Smooth muscle cell (in vitro differentiated cells): ENCODE measurements around the gene CYP4F22. TPM values are rescaled to one million over a fixed set of nuclear protein-coding genes. Genes with fewer than 3 reads are reported as not detected.

Source experiments
- DNase-seq: peaks from one replicate; lab custom pipeline; 2025; ENCODE audit not compliant: unreplicated experiment; lab: John Stamatoyannopoulos, UW
- H2AFZ ChIP-seq: fragments of 200-600 bp; sonication (generic); 2 replicates; pipeline ENCODE4 v1.6.0; 2016; ENCODE audit warnings: antibody characterized with exemption, low read depth, mild to moderate bottlenecking
- H3F3A ChIP-seq: fragments of 200-600 bp; sonication (generic); 2 replicates; pipeline ENCODE4 v1.6.0; 2017; ENCODE audit warnings: antibody characterized with exemption, low read depth
- H3K27ac ChIP-seq: fragments of 200-600 bp; sonication (generic); 2 replicates; pipeline ENCODE4 v1.5.1; 2016; ENCODE audit warnings: low read depth, mild to moderate bottlenecking
- H3K27me3 ChIP-seq: fragments of 200-600 bp; sonication (generic); 2 replicates; pipeline ENCODE4 v1.6.1; 2016; ENCODE audit warnings: low read depth, mild to moderate bottlenecking
- H3K36me3 ChIP-seq: fragments of 200-600 bp; sonication (generic); 2 replicates; pipeline ENCODE4 v1.5.1; 2016; ENCODE audit warnings: low read depth
- H3K4me1 ChIP-seq: fragments of 200-600 bp; sonication (generic); 2 replicates; pipeline ENCODE4 v1.5.1; 2016; ENCODE audit warnings: low read depth
- H3K4me2 ChIP-seq: fragments of 200-600 bp; sonication (generic); 2 replicates; pipeline ENCODE4 v1.6.0; 2016; ENCODE audit warnings: mild to moderate bottlenecking
- H3K4me3 ChIP-seq: fragments of 200-600 bp; sonication (generic); 2 replicates; pipeline ENCODE4 v1.5.1; 2016; ENCODE audit warnings: mild to moderate bottlenecking
- H3K79me2 ChIP-seq: fragments of 200-600 bp; sonication (generic); 2 replicates; pipeline ENCODE4 v1.6.0; 2016; ENCODE audit warnings: low read depth, mild to moderate bottlenecking
- H3K9ac ChIP-seq: fragments of 200-600 bp; sonication (generic); 2 replicates; pipeline ENCODE4 v1.6.0; 2016; ENCODE audit warnings: low read depth
- H3K9me3 ChIP-seq: fragments of 200-600 bp; sonication (generic); replicated peaks from 2 replicates; pipeline ENCODE4 v1.5.1; 2016; ENCODE audit warnings: low read depth
- H4K20me1 ChIP-seq: fragments of 200-600 bp; sonication (generic); 2 replicates; pipeline ENCODE4 v1.6.0; 2016; ENCODE audit warnings: low read depth
- WGBS: methylation state at CpG from one replicate; pipeline ENCODE4 v1.1.7; 2016; ENCODE audit warnings: low lambda C conversion rate; 5-methylcytosine and 5-hydroxymethylcytosine counted together
- polyA plus RNA-seq: library from polyadenylated mRNA; unstranded; fragments of >200 nt; fragmentation: Nextera tagmentation; extraction: Ambion mirVana; gene quantifications from 2 replicates; pipeline ENCODE4 v1.2.1, GENCODE V29; 2016
- total RNA-seq: library from RNA; depleted of rRNA; stranded (reverse); fragments of >200 nt; gene quantifications from 2 replicates; pipeline ENCODE4 v1.2.3, GENCODE V29; 2014
- TF ChIP-seq, protein P1 (sequence below): fragments of 200-600 bp; sonication (generic); IDR thresholded peaks from 2 replicates; pipeline ENCODE4 v1.5.1; 2017; ENCODE audit warnings: borderline replicate concordance, mild to moderate bottlenecking, antibody characterized with exemption; ENCODE audit not compliant: insufficient read depth, poor library complexity, severe bottlenecking

CYP4F22 gene
- total and polyA plus RNA-seq, 2 experiments from 2014 or later: not detected

GRCh38 chr19:15576526-15577156, 68.3 kb downstream of the CYP4F22 start:
- H2AFZ ChIP-seq: no peak overlapping the region
- no peak overlapping the region for H3K4me3 ChIP-seq
- TF ChIP-seq, protein P1, sequence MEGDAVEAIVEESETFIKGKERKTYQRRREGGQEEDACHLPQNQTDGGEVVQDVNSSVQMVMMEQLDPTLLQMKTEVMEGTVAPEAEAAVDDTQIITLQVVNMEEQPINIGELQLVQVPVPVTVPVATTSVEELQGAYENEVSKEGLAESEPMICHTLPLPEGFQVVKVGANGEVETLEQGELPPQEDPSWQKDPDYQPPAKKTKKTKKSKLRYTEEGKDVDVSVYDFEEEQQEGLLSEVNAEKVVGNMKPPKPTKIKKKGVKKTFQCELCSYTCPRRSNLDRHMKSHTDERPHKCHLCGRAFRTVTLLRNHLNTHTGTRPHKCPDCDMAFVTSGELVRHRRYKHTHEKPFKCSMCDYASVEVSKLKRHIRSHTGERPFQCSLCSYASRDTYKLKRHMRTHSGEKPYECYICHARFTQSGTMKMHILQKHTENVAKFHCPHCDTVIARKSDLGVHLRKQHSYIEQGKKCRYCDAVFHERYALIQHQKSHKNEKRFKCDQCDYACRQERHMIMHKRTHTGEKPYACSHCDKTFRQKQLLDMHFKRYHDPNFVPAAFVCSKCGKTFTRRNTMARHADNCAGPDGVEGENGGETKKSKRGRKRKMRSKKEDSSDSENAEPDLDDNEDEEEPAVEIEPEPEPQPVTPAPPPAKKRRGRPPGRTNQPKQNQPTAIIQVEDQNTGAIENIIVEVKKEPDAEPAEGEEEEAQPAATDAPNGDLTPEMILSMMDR: no peak
- H3K79me2 ChIP-seq: no peaks in the 10 kb centered on the region
- peaks cover 6% of the 10 kb centered on the region for H3K9me3 ChIP-seq
- 82% methylated on average over 12 of the region's 12 CpGs for WGBS
- DNase-seq: no peak
- no peak overlapping the region for H3K4me2 ChIP-seq
- H3K36me3 ChIP-seq: no peaks in the 10 kb centered on the region
- H3K27ac ChIP-seq: no peak overlapping the region
- no peaks in the 10 kb centered on the region for H3F3A ChIP-seq
- no peak overlapping the region for H3K9ac ChIP-seq
- H3K4me1 ChIP-seq: no peaks in the 10 kb centered on the region
- H4K20me1 ChIP-seq: no peaks in the 10 kb centered on the region
- H3K27me3 ChIP-seq: no peaks in the 10 kb centered on the region

DNA sequence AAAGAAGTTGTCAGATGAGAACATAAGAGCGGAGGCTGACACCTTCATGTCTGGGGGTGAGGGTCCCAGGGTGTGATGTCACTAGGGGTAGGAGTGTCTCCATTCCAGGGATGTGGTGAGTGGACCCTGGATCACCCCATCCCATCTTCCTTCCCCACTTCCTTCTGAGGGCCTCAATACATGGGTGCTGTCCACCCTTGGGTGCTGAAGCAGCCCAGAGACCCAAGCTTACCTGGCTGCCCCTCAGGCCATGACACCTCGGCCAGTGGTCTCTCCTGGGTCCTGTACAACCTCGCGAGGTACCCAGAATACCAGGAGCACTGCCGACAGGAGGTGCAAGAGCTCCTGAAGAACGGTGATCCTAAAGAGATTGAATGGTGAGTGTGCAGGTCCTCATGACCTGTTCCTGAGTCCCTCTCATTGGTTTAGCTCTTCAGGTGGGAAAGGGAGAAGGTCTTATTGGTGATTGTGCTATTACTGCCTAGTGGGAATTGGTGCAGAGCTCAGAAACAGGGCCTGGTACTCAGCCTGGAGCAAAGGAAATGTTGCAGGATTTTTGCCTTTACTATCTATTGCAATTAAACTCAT, 69.0 kb downstream of the CYP4F22 start:
- WGBS: 66% methylated on average over 6 of the region's 6 CpGs
- Histone ChIP-seq H3K27me3 (no peaks in the 10 kb centered on the region), H3K4me1 (no peaks in the 10 kb centered on the region), H2AFZ (no peak overlapping the region), H3K4me2 (no peak overlapping the region), H3K9me3 (peaks cover 6% of the 10 kb centered on the region), H3K36me3 (no peaks in the 10 kb centered on the region), H4K20me1 (no peaks in the 10 kb centered on the region), H3K27ac (no peak overlapping the region), H3K4me3 (no peak overlapping the region), H3K79me2 (no peaks in the 10 kb centered on the region), H3F3A (no peaks in the 10 kb centered on the region), H3K9ac (no peak overlapping the region)
- TF ChIP-seq, protein P1: no peak
- DNase-seq: no peak

DNA sequence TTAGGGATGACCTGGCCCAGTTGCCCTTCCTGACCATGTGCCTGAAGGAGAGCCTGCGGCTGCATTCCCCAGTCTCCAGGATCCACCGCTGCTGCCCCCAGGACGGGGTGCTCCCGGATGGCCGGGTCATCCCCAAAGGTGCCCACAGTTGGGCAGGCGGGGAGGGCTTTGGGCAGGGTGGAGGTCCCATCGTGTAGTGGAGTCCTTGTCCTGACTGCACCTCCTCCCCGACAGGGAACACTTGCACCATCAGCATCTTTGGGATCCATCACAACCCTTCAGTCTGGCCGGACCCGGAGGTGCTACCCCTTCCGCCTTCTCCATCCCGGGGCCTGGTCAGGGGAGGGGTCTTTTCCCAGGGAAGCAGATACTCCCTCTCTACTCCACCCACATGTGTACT, 75.0 kb downstream of the CYP4F22 start:
- no peaks in the 10 kb centered on the region for H3F3A ChIP-seq
- no peak overlapping the region for H3K4me3 ChIP-seq
- no peak for DNase-seq
- H2AFZ ChIP-seq: no peak overlapping the region
- no peaks in the 10 kb centered on the region for H3K79me2 ChIP-seq
- H3K4me1 ChIP-seq: no peaks in the 10 kb centered on the region
- no peaks in the 10 kb centered on the region for H3K36me3 ChIP-seq
- no peaks in the 10 kb centered on the region for H3K27me3 ChIP-seq
- no peak overlapping the region for H3K9ac ChIP-seq
- H4K20me1 ChIP-seq: no peaks in the 10 kb centered on the region
- no peak overlapping the region for H3K4me2 ChIP-seq
- no peak overlapping the region for H3K27ac ChIP-seq
- TF ChIP-seq, protein P1: no peak
- H3K9me3 ChIP-seq: peaks cover 3% of the 10 kb centered on the region
- 89% methylated on average over 12 of the region's 12 CpGs for WGBS

DNA sequence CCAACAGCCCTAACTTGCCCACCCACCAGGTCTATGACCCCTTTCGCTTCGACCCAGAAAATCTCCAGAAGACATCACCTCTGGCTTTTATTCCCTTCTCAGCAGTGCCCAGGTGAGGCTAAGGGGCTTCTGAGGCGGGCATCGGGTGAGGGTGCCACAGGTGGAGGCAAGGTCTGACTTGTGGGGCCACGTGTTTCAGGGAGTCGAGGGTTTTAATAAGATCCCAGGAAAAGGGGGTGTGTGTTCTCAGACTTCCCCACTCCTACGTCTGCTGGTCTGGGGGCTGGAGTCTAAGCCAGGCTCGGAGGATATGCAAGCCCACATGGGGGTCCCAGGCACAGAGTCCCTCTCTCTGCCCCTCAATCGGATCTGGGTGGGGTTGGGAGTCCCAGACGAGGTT, 75.8 kb downstream of the CYP4F22 start:
- Histone ChIP-seq H3K4me1 (no peaks in the 10 kb centered on the region), H3K9me3 (peaks cover 3% of the 10 kb centered on the region), H4K20me1 (no peaks in the 10 kb centered on the region), H3K27me3 (no peaks in the 10 kb centered on the region), H3K4me2 (no peak overlapping the region), H2AFZ (no peak overlapping the region), H3K27ac (no peak overlapping the region), H3K9ac (no peak overlapping the region), H3K36me3 (no peaks in the 10 kb centered on the region), H3K4me3 (no peak overlapping the region), H3K79me2 (no peaks in the 10 kb centered on the region), H3F3A (no peaks in the 10 kb centered on the region)
- no peak for DNase-seq
- TF ChIP-seq, protein P1: no peak
- 77% methylated on average over 10 of the region's 10 CpGs for WGBS
